CD14-positive monocyte (primary cell): Measurements from ENCODE around the gene TMEM140. TPM values are rescaled to one million over a fixed set of nuclear protein-coding genes. Genes with fewer than 3 reads are reported as not detected.
A peak's percentile ranks its signal among the peaks of the same experiment; 100 is the strongest.

Experiments
- DNase-seq, 3 donors: peaks; one replicate each; pipeline ENCODE4 v3.0.0-alpha.2; 2011 to 2022
- H2AFZ ChIP-seq: 2 replicates; pipeline ENCODE4 v1.6.0; 2012; ENCODE audit warnings: mild to moderate bottlenecking, low read depth, low read length, inconsistent platforms; ENCODE audit not compliant: insufficient read depth, poor library complexity, severe bottlenecking
- H3K27ac ChIP-seq, 2 donors: 1 replicate in 1 of 2; 2 replicates in 1 of 2; pipeline ENCODE4 v1.5.1; 2012 to 2013; ENCODE audit warnings: low read length in 2 of 2, control low read depth in 1 of 2, inconsistent platforms in 1 of 2, low read depth in 1 of 2, mild to moderate bottlenecking in 1 of 2
- H3K27me3 ChIP-seq, 2 donors: one replicate each; pipeline versions ENCODE4 v1.6.0 to v1.6.1; 2011 to 2013; ENCODE audit warnings: low read length in 2 of 2; ENCODE audit not compliant: control insufficient read depth in 2 of 2, insufficient read depth in 2 of 2
- H3K36me3 ChIP-seq, 2 donors: replicated peaks in 1 of 2; 1 replicate in 1 of 2; 2 replicates in 1 of 2; pipeline versions ENCODE4 v1.5.1 to v1.6.1; 2012 to 2013; ENCODE audit warnings: low read length in 2 of 2, control low read depth in 1 of 2, inconsistent platforms in 1 of 2, mild to moderate bottlenecking in 1 of 2; ENCODE audit not compliant: insufficient read depth in 2 of 2, control insufficient read depth in 1 of 2
- H3K4me1 ChIP-seq, 2 donors: 1 replicate in 1 of 2; 2 replicates in 1 of 2; pipeline versions ENCODE4 v1.5.1 to v1.6.1; 2012 to 2013; ENCODE audit warnings: low read length in 2 of 2, control low read depth in 1 of 2, inconsistent platforms in 1 of 2, mild to moderate bottlenecking in 1 of 2, moderate library complexity in 1 of 2; ENCODE audit not compliant: insufficient read depth in 2 of 2, control insufficient read depth in 1 of 2
- H3K4me2 ChIP-seq: replicated peaks from 2 replicates; pipeline ENCODE3; 2012; ENCODE audit warnings: low read length, moderate library complexity, mild to moderate bottlenecking; ENCODE audit not compliant: poor library complexity, severe bottlenecking; ENCODE audit errors: extremely low read depth
- H3K4me3 ChIP-seq, 3 experiments: fragments of 200-600 bp in 1 of 3; sonication (generic) in 1 of 3; replicated peaks in 1 of 3; 1 replicate in 2 of 3; 2 replicates in 1 of 3; pipeline ENCODE4 v1.5.1; 2011 to 2013; ENCODE audit warnings: low read length in 3 of 3, mild to moderate bottlenecking in 3 of 3, control low read depth in 2 of 3, low read depth in 2 of 3, inconsistent platforms in 1 of 3, moderate library complexity in 1 of 3
- H3K79me2 ChIP-seq: 2 replicates; pipeline ENCODE4 v1.6.0; 2012; ENCODE audit warnings: mild to moderate bottlenecking, control low read depth, inconsistent platforms, low read length, moderate library complexity; ENCODE audit not compliant: insufficient read depth
- H3K9ac ChIP-seq: 2 replicates; pipeline ENCODE4 v1.6.0; 2017; ENCODE audit warnings: low read length, mild to moderate bottlenecking; ENCODE audit not compliant: insufficient read depth, poor library complexity, severe bottlenecking
- H3K9me3 ChIP-seq, 2 donors: replicated peaks in 1 of 2; 1 replicate in 1 of 2; 2 replicates in 1 of 2; pipeline versions ENCODE4 v1.5.1 to v1.6.1; 2012 to 2013; ENCODE audit warnings: low read length in 2 of 2, control low read depth in 1 of 2; ENCODE audit not compliant: control insufficient read depth in 1 of 2, insufficient read depth in 1 of 2
- H4K20me1 ChIP-seq: 2 replicates; pipeline ENCODE4 v1.6.0; 2012; ENCODE audit warnings: mild to moderate bottlenecking, low read length, control low read depth, moderate library complexity; ENCODE audit not compliant: insufficient read depth
- H3K27ac Mint-ChIP-seq, 7 donors: one replicate each; pipeline ENCODE4 v1.8.0; 2020; ENCODE audit warnings: mild to moderate bottlenecking in 7 of 7, mixed read lengths in 7 of 7, moderate library complexity in 6 of 7, inconsistent platforms in 2 of 7
- H3K27me3 Mint-ChIP-seq, 3 donors: one replicate each; pipeline ENCODE4 v1.8.0; 2021 to 2022; ENCODE audit warnings: low read depth in 3 of 3, mild to moderate bottlenecking in 3 of 3, mixed read lengths in 3 of 3, moderate library complexity in 3 of 3, inconsistent platforms in 1 of 3
- H3K36me3 Mint-ChIP-seq, 2 donors: one replicate each; pipeline ENCODE4 v1.8.0; 2020; ENCODE audit warnings: mixed read lengths in 2 of 2, inconsistent platforms in 1 of 2, mild to moderate bottlenecking in 1 of 2
- H3K4me1 Mint-ChIP-seq: one replicate; pipeline ENCODE4 v1.8.0; 2020; ENCODE audit warnings: mild to moderate bottlenecking, mixed read lengths
- H3K4me3 Mint-ChIP-seq, 2 donors: one replicate each; pipeline ENCODE4 v1.8.0; 2020; ENCODE audit warnings: mild to moderate bottlenecking in 2 of 2, mixed read lengths in 2 of 2, moderate library complexity in 1 of 2
- H3K9me3 Mint-ChIP-seq, 7 donors: one replicate each; pipeline ENCODE4 v1.8.0; 2020 to 2022; ENCODE audit warnings: mixed read lengths in 7 of 7, mild to moderate bottlenecking in 6 of 7, moderate library complexity in 6 of 7, inconsistent platforms in 2 of 7
- CTCF ChIP-seq: fragments of 200-600 bp; IDR thresholded peaks from one replicate; pipeline ENCODE4 v1.8.0; 2022; ENCODE audit warnings: antibody characterized with exemption, mild to moderate bottlenecking
- WGBS: methylation state at CpG from one replicate; pipeline ENCODE4 v1.1.5; 2013; ENCODE audit warnings: missing lambda C conversion rate; ENCODE audit not compliant: insufficient coverage; 5-methylcytosine and 5-hydroxymethylcytosine counted together
- intact Hi-C, 2 donors: fragments of 100-400 bp; cut with micrococcal nuclease; formaldehyde crosslinking; loops; one replicate each; pipeline versions ENCODE4 v1.15.0 to v1.15.1; 2023
- polyA plus RNA-seq, 3 donors: library from polyadenylated mRNA; depleted of rRNA in 1 of 3; unstranded in 2 of 3; stranded (reverse) in 1 of 3; fragments of 300-500 nt in 2 of 3; fragments of >200 nt in 1 of 3; fragmentation: Illumina TruSeq in 2 of 3; gene quantifications; 1 replicate in 2 of 3; 2 replicates in 1 of 3; pipeline ENCODE4 v1.2.3, GENCODE V29; 2012 to 2021

Gene TMEM140
- polyA plus RNA-seq, 3 donors: 2.9 to 14.7 (median 10.6) TPM

GRCh38 chr7:135194494-135195095, 46.7 kb downstream of the TMEM140 start:
- Histone ChIP-seq H3K36me3 (peaks cover 92 to 100% of the 10 kb centered on the region in 2 donors), H3K4me1 (no peaks in the 10 kb centered on the region), H3K27me3 (no peaks in the 10 kb centered on the region), H4K20me1 (no peaks in the 10 kb centered on the region), H3K4me2 (no peak overlapping the region), H3K27ac (no peak overlapping the region), H3K4me3 (no peak overlapping the region), H3K9me3 (no peaks in the 10 kb centered on the region), H3K9ac (no peak overlapping the region), H3K79me2 (no peaks in the 10 kb centered on the region), H2AFZ (no peak overlapping the region)
- Mint-ChIP-seq H3K4me1 (no peaks in the 10 kb centered on the region), H3K27me3 (no peaks in the 10 kb centered on the region), H3K4me3 (no peak overlapping the region), H3K36me3 (peaks cover 96 to 100% of the 10 kb centered on the region in 2 donors), H3K9me3 (no peaks in the 10 kb centered on the region), H3K27ac (peak overlapping the region in 1 of 7 donors; percentile 26)
- DNase-seq: no peak
- intact Hi-C loops: loop anchor here in 1 of 2 donors (5.0 kb wide), 1 partner anchor 468 kb away; the partner anchor contains the start of gene STMP1
- 98% methylated on average over 4 of the region's 12 CpGs for WGBS
- TF ChIP-seq CTCF: no peak

GRCh38 chr7:135195156-135195555, 47.3 kb downstream of the TMEM140 start:
- intact Hi-C loops: no loop called here
- Mint-ChIP-seq H3K36me3 (peaks cover 95 to 100% of the 10 kb centered on the region in 2 donors), H3K4me3 (no peak overlapping the region), H3K27ac (peak overlapping the region in 2 of 7 donors; percentile 35 to 50), H3K4me1 (no peaks in the 10 kb centered on the region), H3K9me3 (no peaks in the 10 kb centered on the region), H3K27me3 (no peaks in the 10 kb centered on the region)
- DNase-seq: no peak
- no peak overlapping the region for H3K4me3 ChIP-seq
- H3K9me3 ChIP-seq: no peaks in the 10 kb centered on the region
- no peaks in the 10 kb centered on the region for H3K27me3 ChIP-seq
- no peaks in the 10 kb centered on the region for H3K4me1 ChIP-seq
- no peak overlapping the region for H2AFZ ChIP-seq
- peaks cover 92 to 100% of the 10 kb centered on the region in 2 donors for H3K36me3 ChIP-seq
- no peaks in the 10 kb centered on the region for H4K20me1 ChIP-seq
- H3K9ac ChIP-seq: no peak overlapping the region
- H3K4me2 ChIP-seq: no peak overlapping the region
- 93% methylated on average over 3 of the region's 4 CpGs for WGBS
- no peak for TF ChIP-seq CTCF
- H3K27ac ChIP-seq: no peak overlapping the region
- H3K79me2 ChIP-seq: no peaks in the 10 kb centered on the region
